Tibial artery (tissue), 4 donors: Measurements from ENCODE around the gene LIN52.
A peak's percentile ranks its signal among the peaks of the same experiment; 100 is the strongest.

Experiments
- DNase-seq, 2 donors: peaks; one replicate each; pipeline ENCODE4 v3.0.0-alpha.2; 2019
- H3K27ac ChIP-seq, 2 donors: fragments of 200-600 bp; sonication (generic) in 1 of 2; 1 replicate in 1 of 2; 2 replicates in 1 of 2; pipeline ENCODE4 v1.5.1; 2018 to 2019; ENCODE audit warnings: mild to moderate bottlenecking in 1 of 2
- H3K27me3 ChIP-seq, 2 donors: fragments of 200-600 bp; sonication (generic) in 1 of 2; one replicate each; pipeline versions ENCODE4 v1.5.1 to v1.6.0; 2016 to 2019
- H3K36me3 ChIP-seq, 3 donors: fragments of 200-600 bp; sonication (generic) in 2 of 3; one replicate each; pipeline ENCODE4 v1.5.1; 2016 to 2019; ENCODE audit warnings: mild to moderate bottlenecking in 2 of 3
- H3K4me1 ChIP-seq, 4 donors: fragments of 200-600 bp; sonication (generic) in 2 of 4; 1 replicate in 3 of 4; 2 replicates in 1 of 4; pipeline ENCODE4 v1.5.1; 2016 to 2019
- H3K4me3 ChIP-seq, 2 donors: fragments of 200-600 bp; sonication (generic) in 1 of 2; 1 replicate in 1 of 2; 2 replicates in 1 of 2; pipeline ENCODE4 v1.5.1; 2018 to 2019; ENCODE audit warnings: mild to moderate bottlenecking in 2 of 2
- H3K9me3 ChIP-seq, 3 donors: fragments of 200-600 bp; sonication (generic) in 1 of 3; one replicate each; pipeline ENCODE4 v1.5.1; 2016 to 2019
- intact Hi-C: fragments of 100-400 bp; cut with DNase I; formaldehyde crosslinking; loops from one replicate; pipeline ENCODE4 v1.15.0; 2023; ENCODE audit warnings: low total_unique reads
- TF ChIP-seq, protein P1 (sequence below), 2 experiments: fragments of 200-600 bp in 1 of 2; fragments of 450-650 bp in 1 of 2; IDR thresholded peaks; one replicate each; pipeline ENCODE4 v1.5.1; 2017 to 2019; ENCODE audit warnings: antibody characterized with exemption in 2 of 2, mild to moderate bottlenecking in 1 of 2, moderate library complexity in 1 of 2

LIN52 gene

DNA sequence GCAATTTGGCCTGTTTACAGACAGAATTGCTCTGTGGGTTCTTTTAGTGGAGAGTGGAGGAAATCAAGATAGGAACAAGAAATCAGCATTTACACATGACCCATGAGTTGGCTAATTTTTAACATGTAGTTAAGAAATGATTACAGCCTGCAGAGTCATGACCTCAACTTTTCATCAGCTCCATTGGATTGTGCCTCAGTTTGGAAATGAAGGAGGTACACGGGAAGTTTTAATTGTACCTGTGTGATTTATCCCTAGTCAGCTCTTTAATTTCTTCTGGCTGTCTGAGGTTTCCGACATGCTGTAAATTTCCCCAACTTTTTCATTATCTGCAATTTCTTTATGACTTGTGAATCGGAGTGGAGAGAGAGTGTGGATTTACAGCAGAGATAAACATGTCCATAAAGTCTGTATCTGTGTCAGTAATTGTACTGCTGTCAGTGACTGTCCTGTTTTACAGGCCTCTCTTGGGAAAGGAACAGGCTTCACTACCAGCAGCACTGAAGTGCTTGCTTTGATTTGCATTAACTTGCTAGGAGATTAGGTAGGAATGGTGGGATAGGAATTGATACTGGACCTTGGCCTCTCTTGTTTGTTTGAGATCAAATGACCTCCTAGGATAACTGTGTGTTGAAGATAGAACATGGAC is 49.2 kb downstream of the LIN52 start:
- no peaks in the 10 kb centered on the region for H3K4me1 ChIP-seq
- no peak overlapping the region for H3K27ac ChIP-seq
- no peaks in the 10 kb centered on the region for H3K36me3 ChIP-seq
- DNase-seq = no peak
- H3K4me3 ChIP-seq = no peak overlapping the region
- no peaks in the 10 kb centered on the region for H3K27me3 ChIP-seq
- intact Hi-C loops = no loop called here
- TF ChIP-seq, protein P1, sequence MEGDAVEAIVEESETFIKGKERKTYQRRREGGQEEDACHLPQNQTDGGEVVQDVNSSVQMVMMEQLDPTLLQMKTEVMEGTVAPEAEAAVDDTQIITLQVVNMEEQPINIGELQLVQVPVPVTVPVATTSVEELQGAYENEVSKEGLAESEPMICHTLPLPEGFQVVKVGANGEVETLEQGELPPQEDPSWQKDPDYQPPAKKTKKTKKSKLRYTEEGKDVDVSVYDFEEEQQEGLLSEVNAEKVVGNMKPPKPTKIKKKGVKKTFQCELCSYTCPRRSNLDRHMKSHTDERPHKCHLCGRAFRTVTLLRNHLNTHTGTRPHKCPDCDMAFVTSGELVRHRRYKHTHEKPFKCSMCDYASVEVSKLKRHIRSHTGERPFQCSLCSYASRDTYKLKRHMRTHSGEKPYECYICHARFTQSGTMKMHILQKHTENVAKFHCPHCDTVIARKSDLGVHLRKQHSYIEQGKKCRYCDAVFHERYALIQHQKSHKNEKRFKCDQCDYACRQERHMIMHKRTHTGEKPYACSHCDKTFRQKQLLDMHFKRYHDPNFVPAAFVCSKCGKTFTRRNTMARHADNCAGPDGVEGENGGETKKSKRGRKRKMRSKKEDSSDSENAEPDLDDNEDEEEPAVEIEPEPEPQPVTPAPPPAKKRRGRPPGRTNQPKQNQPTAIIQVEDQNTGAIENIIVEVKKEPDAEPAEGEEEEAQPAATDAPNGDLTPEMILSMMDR (IDR thresholded peaks at IDR 0.05) = no peak
- no peaks in the 10 kb centered on the region for H3K9me3 ChIP-seq

DNA sequence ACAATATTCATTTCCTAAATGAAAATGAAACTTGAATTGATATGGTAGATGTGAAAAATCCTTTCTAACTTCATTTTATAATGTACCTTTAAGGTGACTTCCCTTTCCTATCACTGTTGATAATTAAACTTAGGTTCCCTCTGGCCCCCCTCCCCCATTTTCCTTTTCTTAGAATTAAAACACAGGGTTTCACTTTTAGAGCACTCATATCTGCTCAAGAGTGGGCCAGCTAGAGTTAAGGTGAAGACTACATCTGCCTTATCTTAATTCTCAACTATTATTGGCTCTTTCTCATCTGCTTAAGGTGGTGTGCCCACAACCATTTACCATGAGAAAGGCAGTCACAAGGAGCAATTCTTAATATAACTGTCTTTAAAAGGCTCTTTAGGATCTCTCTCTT is 49.7 kb downstream of the LIN52 start:
- TF ChIP-seq, protein P1 (IDR thresholded peaks at IDR 0.05) = no peak
- DNase-seq = no peak
- H3K4me1 ChIP-seq = no peaks in the 10 kb centered on the region
- no peaks in the 10 kb centered on the region for H3K36me3 ChIP-seq
- H3K4me3 ChIP-seq = no peak overlapping the region
- H3K27me3 ChIP-seq = no peaks in the 10 kb centered on the region
- no peak overlapping the region for H3K27ac ChIP-seq
- intact Hi-C loops = no loop called here
- H3K9me3 ChIP-seq = no peaks in the 10 kb centered on the region

DNA sequence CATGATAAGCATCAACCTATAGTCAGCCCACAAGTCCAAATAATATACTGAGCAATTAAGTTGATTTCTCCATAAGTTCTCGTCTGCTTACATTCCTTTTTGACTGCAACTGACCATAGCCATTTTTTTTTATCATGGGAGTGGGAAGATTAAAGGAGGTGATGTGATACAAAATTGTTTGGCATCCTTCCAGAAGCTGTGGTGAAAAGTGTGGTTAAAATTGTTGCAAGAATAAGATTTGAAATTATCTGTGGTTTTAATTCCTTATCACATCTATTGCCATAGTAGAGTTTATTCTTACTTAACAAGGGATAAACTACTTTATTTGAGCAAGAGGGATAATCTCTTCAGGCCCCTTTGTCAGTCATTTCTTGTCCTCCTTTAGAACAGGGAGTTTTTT is 50.7 kb downstream of the LIN52 start:
- Histone ChIP-seq H3K4me1 (no peaks in the 10 kb centered on the region), H3K4me3 (no peak overlapping the region), H3K27me3 (no peaks in the 10 kb centered on the region), H3K27ac (no peak overlapping the region), H3K9me3 (no peaks in the 10 kb centered on the region), H3K36me3 (no peaks in the 10 kb centered on the region)
- intact Hi-C loops = no loop called here
- DNase-seq = no peak
- TF ChIP-seq, protein P1 (IDR thresholded peaks at IDR 0.05) = no peak

DNA sequence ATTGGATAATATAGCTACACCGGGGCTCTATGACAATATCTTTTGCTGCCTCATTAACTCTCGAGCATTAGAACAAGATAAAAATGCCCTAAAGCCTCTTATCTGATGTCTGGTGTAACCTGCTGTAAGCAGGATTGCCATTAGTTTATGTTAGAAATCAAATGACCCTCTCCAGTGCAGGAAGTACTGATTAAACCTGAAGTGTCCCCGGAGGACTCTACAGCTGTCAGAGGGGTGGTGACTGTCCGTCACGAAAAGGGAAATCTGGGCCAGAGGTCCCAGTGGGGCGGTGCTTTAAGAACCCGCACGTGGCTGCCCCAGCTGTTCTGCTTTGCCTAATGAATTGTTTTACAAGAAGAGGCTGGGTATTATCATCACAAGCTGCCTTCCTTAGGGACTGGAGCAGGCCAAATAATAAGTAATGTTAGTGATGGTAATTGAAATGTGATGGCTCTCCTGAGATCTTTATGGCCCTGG is 55.7 kb downstream of the LIN52 start:
- intact Hi-C loops = no loop called here
- peak in 1 of 2 donors; percentile 73 for DNase-seq
- H3K27ac ChIP-seq = no peak overlapping the region

DNA sequence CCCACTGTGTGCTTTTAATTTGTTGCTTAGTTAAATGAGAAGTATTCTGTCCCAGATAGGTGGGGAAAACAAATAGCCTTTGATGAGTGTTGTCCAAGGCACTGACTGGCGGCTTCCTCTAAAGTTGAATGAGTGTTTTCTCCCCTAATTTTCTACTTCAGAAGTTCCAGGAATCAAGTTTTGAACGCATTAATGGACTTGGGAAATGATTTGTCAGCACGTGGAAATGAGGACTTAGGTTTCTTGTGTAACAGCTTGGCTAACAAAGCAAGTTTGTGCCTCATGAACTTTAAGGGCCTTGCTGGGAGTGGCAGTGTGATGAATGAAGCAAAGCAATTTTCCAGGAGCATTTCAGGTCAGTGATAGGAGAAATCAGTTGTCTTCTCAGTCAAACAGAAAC is 56.9 kb downstream of the LIN52 start:
- Histone ChIP-seq H3K36me3 (no peaks in the 10 kb centered on the region), H3K27me3 (no peaks in the 10 kb centered on the region), H3K27ac (no peak overlapping the region), H3K9me3 (no peaks in the 10 kb centered on the region), H3K4me1 (no peaks in the 10 kb centered on the region), H3K4me3 (no peak overlapping the region)
- TF ChIP-seq, protein P1 (IDR thresholded peaks at IDR 0.05) = no peak
- peak in 1 of 2 donors; percentile 21 for DNase-seq
- intact Hi-C loops = no loop called here

More for the DNA sequence above, 55.7 kb downstream of the LIN52 start:
- no peaks in the 10 kb centered on the region for H3K36me3 ChIP-seq
- TF ChIP-seq, protein P1 (IDR thresholded peaks at IDR 0.05) = no peak
- H3K27me3 ChIP-seq = no peaks in the 10 kb centered on the region
- H3K9me3 ChIP-seq = no peaks in the 10 kb centered on the region
- no peak overlapping the region for H3K4me3 ChIP-seq
- no peaks in the 10 kb centered on the region for H3K4me1 ChIP-seq
